B cell (primary cell): ENCODE data around the gene HACD2. TPM values are rescaled to one million over a fixed set of nuclear protein-coding genes. Genes with fewer than 3 reads are reported as not detected.

ENCODE experiments used
- ATAC-seq: fragments of 200-7000 bp; cut with Tn5 transposase; one replicate; pipeline ENCODE4 v1.10.0; 2021; ENCODE audit warnings: low read depth, mild to moderate bottlenecking, moderate number of reproducible peaks, moderate library complexity
- CTCF ChIA-PET: fragments of 350-600 bp; sonication (Branson Sonifier 250); formaldehyde crosslinking; loops from one replicate; lab custom pipeline; 2021; ENCODE audit warnings: antibody characterized with exemption, inconsistent platforms; lab: Charles Lee
- POLR2A ChIA-PET: fragments of 350-600 bp; sonication (Branson Sonifier 250); formaldehyde crosslinking; loops from one replicate; lab custom pipeline; 2021; ENCODE audit warnings: antibody characterized with exemption; lab: Charles Lee
- DNase-seq: peaks from one replicate; pipeline ENCODE4 v3.0.0; 2013
- H2AFZ ChIP-seq: 2 replicates; pipeline ENCODE4 v1.6.1; 2012; ENCODE audit warnings: mild to moderate bottlenecking, low read depth, low read length; ENCODE audit not compliant: insufficient read depth, poor library complexity, severe bottlenecking
- H3K27ac ChIP-seq, 2 donors: 1 replicate in 1 of 2; 2 replicates in 1 of 2; pipeline ENCODE4 v1.5.1; 2012 to 2013; ENCODE audit warnings: low read length in 2 of 2, mild to moderate bottlenecking in 2 of 2, moderate library complexity in 1 of 2
- H3K27me3 ChIP-seq, 4 experiments: fragments of 200-600 bp in 1 of 4; sonication (generic) in 1 of 4; replicated peaks in 1 of 4; 1 replicate in 2 of 4; 2 replicates in 2 of 4; pipeline versions ENCODE4 v1.6.1 to v1.7.0; 2013 to 2016; ENCODE audit warnings: low read length in 3 of 4, mild to moderate bottlenecking in 2 of 4, mixed read lengths in 1 of 4, moderate library complexity in 1 of 4; ENCODE audit not compliant: insufficient read depth in 4 of 4, control insufficient read depth in 3 of 4; ENCODE audit errors: control extremely low read depth in 1 of 4
- H3K36me3 ChIP-seq, 2 experiments: replicated peaks in 1 of 2; 1 replicate in 1 of 2; 2 replicates in 1 of 2; pipeline versions ENCODE4 v1.6.1 to v1.7.1; 2013; ENCODE audit warnings: low read length in 1 of 2; ENCODE audit not compliant: insufficient read depth in 2 of 2, control insufficient read depth in 1 of 2; ENCODE audit errors: control extremely low read depth in 1 of 2, extremely low read depth in 1 of 2
- H3K4me1 ChIP-seq, 2 donors: fragments of 200-600 bp in 1 of 2; sonication (generic) in 1 of 2; 1 replicate in 1 of 2; 2 replicates in 1 of 2; pipeline versions ENCODE4 v1.5.1 to v1.6.1; 2013 to 2017; ENCODE audit warnings: low read length in 2 of 2; ENCODE audit not compliant: control insufficient read depth in 2 of 2, insufficient read depth in 2 of 2
- H3K4me2 ChIP-seq: replicated peaks from 2 replicates; pipeline ENCODE3; 2012; ENCODE audit warnings: mild to moderate bottlenecking, low read depth, low read length; ENCODE audit not compliant: poor library complexity, severe bottlenecking
- H3K4me3 ChIP-seq, 5 experiments: fragments of 200-600 bp in 1 of 5; sonication (generic) in 1 of 5; 1 replicate in 3 of 5; 2 replicates in 2 of 5; pipeline versions ENCODE4 v1.5.1 to v1.7.0; 2011 to 2016; ENCODE audit warnings: low read length in 4 of 5, mild to moderate bottlenecking in 4 of 5, low read depth in 2 of 5, control low read depth in 1 of 5, moderate library complexity in 1 of 5; ENCODE audit not compliant: insufficient read depth in 1 of 5; ENCODE audit errors: control extremely low read depth in 1 of 5, extremely low read depth in 1 of 5
- H3K79me2 ChIP-seq: fragments of 200-600 bp; sonication (generic); one replicate; pipeline ENCODE4 v1.6.0; 2016; ENCODE audit warnings: low read length; ENCODE audit not compliant: control insufficient read depth, insufficient read depth
- H3K9ac ChIP-seq: fragments of 200-600 bp; sonication (generic); 2 replicates; pipeline ENCODE4 v1.6.1; 2017; ENCODE audit warnings: mild to moderate bottlenecking, low read length, moderate library complexity
- H3K9me3 ChIP-seq, 3 donors: one replicate each; pipeline versions ENCODE4 v1.6.1 to v1.7.1; 2013; ENCODE audit warnings: low read length in 2 of 3; ENCODE audit not compliant: control insufficient read depth in 2 of 3, insufficient read depth in 1 of 3; ENCODE audit errors: control extremely low read depth in 1 of 3
- H4K20me1 ChIP-seq: 2 replicates; pipeline ENCODE4 v1.6.0; 2012; ENCODE audit warnings: mild to moderate bottlenecking, low read length; ENCODE audit not compliant: insufficient read depth, control insufficient read depth, poor library complexity, severe bottlenecking
- H3K27ac Mint-ChIP-seq: one replicate; pipeline ENCODE4 v1.8.0; 2021; ENCODE audit warnings: mixed read lengths
- H3K27me3 Mint-ChIP-seq: one replicate; pipeline ENCODE4 v1.8.0; 2021; ENCODE audit warnings: mixed read lengths
- H3K4me1 Mint-ChIP-seq: one replicate; pipeline ENCODE4 v1.8.0; 2021; ENCODE audit warnings: mixed read lengths
- H3K4me3 Mint-ChIP-seq: one replicate; pipeline ENCODE4 v1.8.0; 2021; ENCODE audit warnings: mixed read lengths
- H3K9me3 Mint-ChIP-seq: one replicate; pipeline ENCODE4 v1.8.0; 2022; ENCODE audit warnings: mixed read lengths; ENCODE audit not compliant: insufficient read depth
- EZH2 ChIP-seq: IDR thresholded peaks from 2 replicates; pipeline ENCODE4 v1.6.1; 2012; ENCODE audit warnings: borderline replicate concordance, low read depth, mild to moderate bottlenecking, moderate library complexity, low read length; ENCODE audit not compliant: insufficient read depth, poor library complexity, severe bottlenecking
- WGBS: methylation state at CpG from one replicate; pipeline ENCODE4 v1.1.5; 2013; ENCODE audit warnings: missing lambda C conversion rate; ENCODE audit not compliant: insufficient coverage; 5-methylcytosine and 5-hydroxymethylcytosine counted together
- intact Hi-C: fragments of 100-400 bp; cut with micrococcal nuclease; formaldehyde crosslinking; loops from one replicate; pipeline ENCODE4 v1.10.0; 2022
- polyA plus RNA-seq: library from polyadenylated mRNA; depleted of rRNA; stranded (reverse); fragments of >200 nt; gene quantifications from 2 replicates; pipeline ENCODE4 v1.2.3, GENCODE V29; 2012
- total RNA-seq, 2 donors: library from RNA; stranded (reverse); fragments of 120-200 nt in 1 of 2; gene quantifications; 1 replicate in 1 of 2; 2 replicates in 1 of 2; pipeline versions ENCODE4 v1.2.3 to v1.2.4, GENCODE V29; 2013 to 2022
- TF ChIP-seq, protein P1 (sequence below): fragments of 200-600 bp; IDR thresholded peaks from one replicate; pipeline ENCODE4 v1.8.0; 2022; ENCODE audit warnings: antibody characterized with exemption, mild to moderate bottlenecking

Gene HACD2
- total and polyA plus RNA-seq, 2 donors (not counting 1 experiment from before 2014, with no cell fraction given): 14.5 to 30.7 TPM

DNA sequence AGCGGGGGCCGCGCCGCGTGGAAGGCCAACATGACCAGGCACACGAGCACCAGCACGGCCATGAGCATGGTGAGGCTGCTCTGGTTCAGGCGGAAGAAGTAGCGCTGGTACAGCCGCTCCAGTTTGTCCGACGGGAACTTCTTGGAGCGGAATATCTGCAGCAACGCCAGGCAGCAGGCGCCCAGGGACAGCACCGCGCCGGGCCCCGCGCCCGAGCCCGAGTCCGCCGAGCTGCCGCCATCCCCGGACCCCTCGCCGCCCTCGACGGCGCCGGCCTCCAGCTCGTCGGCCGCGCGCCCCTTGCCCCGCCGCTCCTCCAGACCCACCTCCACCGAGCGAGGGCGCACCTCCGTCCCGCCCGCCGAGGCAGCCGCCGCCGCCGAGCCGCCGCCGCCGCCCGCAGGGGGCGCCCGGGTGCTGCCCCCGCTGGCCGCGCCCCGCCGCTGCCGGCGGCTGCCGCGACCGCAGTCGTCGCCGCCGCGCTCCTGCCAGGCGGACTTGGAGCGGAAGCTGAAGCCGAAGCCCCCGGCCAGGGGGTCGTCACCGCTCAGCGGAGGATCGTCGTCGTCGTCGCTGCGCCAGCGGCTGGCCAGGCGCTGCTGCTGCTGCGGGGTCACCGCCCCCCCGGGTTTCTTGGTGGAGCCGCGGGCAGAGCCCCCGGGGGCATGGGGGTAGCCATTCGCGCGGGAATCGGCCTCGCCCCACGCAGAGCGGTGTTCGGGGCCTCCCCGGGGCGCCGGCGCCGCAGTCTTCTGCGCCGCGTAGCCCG, 136.9 kb downstream of the HACD2 start:
- POLR2A ChIA-PET: no interaction called here
- Mint-ChIP-seq H3K4me3 (peak overlapping the region; percentile 19), H3K27me3 (peaks cover 53% of the 10 kb centered on the region), H3K9me3 (no peaks in the 10 kb centered on the region), H3K27ac (no peak overlapping the region), H3K4me1 (peaks cover 10% of the 10 kb centered on the region)
- peak overlapping the region in 4 of 5 experiments; percentile 25 to 65 (median 51) for H3K4me3 ChIP-seq
- peaks cover 0 to 7% (median 0%) of the 10 kb centered on the region in 3 donors for H3K9me3 ChIP-seq
- peak overlapping the region; percentile 77 for H2AFZ ChIP-seq
- DNase-seq (peak; percentile 62), ATAC-seq (peak; percentile 61)
- intact Hi-C loops: loop anchor here (2.0 kb wide), 1 partner anchor 111 kb away; no protein-coding TSS in a partner anchor
- H3K79me2 ChIP-seq: no peaks in the 10 kb centered on the region
- H3K4me2 ChIP-seq: peak overlapping the region; percentile 92
- no peaks in the 10 kb centered on the region for H3K36me3 ChIP-seq
- WGBS: 15% methylated on average over 110 of the region's 110 CpGs
- H4K20me1 ChIP-seq: no peaks in the 10 kb centered on the region
- CTCF ChIA-PET: interaction anchor here (1.3 kb wide), 1 partner anchor 111 kb away, joined by 4 read pairs; no protein-coding TSS in a partner anchor
- TF ChIP-seq, protein P1, sequence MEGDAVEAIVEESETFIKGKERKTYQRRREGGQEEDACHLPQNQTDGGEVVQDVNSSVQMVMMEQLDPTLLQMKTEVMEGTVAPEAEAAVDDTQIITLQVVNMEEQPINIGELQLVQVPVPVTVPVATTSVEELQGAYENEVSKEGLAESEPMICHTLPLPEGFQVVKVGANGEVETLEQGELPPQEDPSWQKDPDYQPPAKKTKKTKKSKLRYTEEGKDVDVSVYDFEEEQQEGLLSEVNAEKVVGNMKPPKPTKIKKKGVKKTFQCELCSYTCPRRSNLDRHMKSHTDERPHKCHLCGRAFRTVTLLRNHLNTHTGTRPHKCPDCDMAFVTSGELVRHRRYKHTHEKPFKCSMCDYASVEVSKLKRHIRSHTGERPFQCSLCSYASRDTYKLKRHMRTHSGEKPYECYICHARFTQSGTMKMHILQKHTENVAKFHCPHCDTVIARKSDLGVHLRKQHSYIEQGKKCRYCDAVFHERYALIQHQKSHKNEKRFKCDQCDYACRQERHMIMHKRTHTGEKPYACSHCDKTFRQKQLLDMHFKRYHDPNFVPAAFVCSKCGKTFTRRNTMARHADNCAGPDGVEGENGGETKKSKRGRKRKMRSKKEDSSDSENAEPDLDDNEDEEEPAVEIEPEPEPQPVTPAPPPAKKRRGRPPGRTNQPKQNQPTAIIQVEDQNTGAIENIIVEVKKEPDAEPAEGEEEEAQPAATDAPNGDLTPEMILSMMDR: no peak
- TF ChIP-seq EZH2: no peak
- peaks cover 0 to 51% (median 26%) of the 10 kb centered on the region in 4 experiments for H3K27me3 ChIP-seq
- H3K4me1 ChIP-seq: peaks cover 10 to 13% of the 10 kb centered on the region in 2 donors
- H3K27ac ChIP-seq: no peak overlapping the region
- H3K9ac ChIP-seq: peak overlapping the region; percentile 62

GRCh38 chr3:123447416-123447748, 137.5 kb downstream of the HACD2 start:
- Mint-ChIP-seq H3K9me3 (no peaks in the 10 kb centered on the region), H3K27ac (no peak overlapping the region), H3K4me3 (peak overlapping the region; percentile 74), H3K4me1 (peaks cover 10% of the 10 kb centered on the region), H3K27me3 (peaks cover 53% of the 10 kb centered on the region)
- WGBS: 93% methylated on average over 26 of the region's 27 CpGs
- Histone ChIP-seq H3K79me2 (no peaks in the 10 kb centered on the region), H3K9me3 (peaks cover 0 to 7% (median 0%) of the 10 kb centered on the region in 3 donors), H4K20me1 (no peaks in the 10 kb centered on the region), H3K36me3 (no peaks in the 10 kb centered on the region), H3K4me3 (no peak overlapping the region), H3K9ac (no peak overlapping the region), H3K27ac (no peak overlapping the region), H3K4me1 (peaks cover 10 to 13% of the 10 kb centered on the region in 2 donors), H2AFZ (no peak overlapping the region), H3K4me2 (peak overlapping the region; percentile 92), H3K27me3 (peaks cover 0 to 51% (median 26%) of the 10 kb centered on the region in 4 experiments)
- ChIA-PET CTCF (no interaction called here), POLR2A (no interaction called here)
- no peak for ATAC-seq
- intact Hi-C loops: no loop called here
- TF ChIP-seq, protein P1: no peak
- no peak for TF ChIP-seq EZH2
- DNase-seq: no peak
